A204.1 (cell line): ENCODE measurements around the gene GALNT15.

Experiments
- FAIRE-seq: peaks from 2 replicates; lab custom pipeline; 2012; peaks lifted over from hg19 to GRCh38; lab: Jason Lieb, UNC

GALNT15 gene

GRCh38 chr3:16174389-16174788 is at the start of gene GALNT15:
GALNT15 (plus strand) TSS chr3:16174680; CDS start chr3:16175152, 472 bp downstream.
- FAIRE-seq = no peak

- no peak for FAIRE-seq
Observed at GRCh38 chr3:16126634-16127033, 47.8 kb upstream of the GALNT15 start.

GRCh38 chr3:16127249-16127648 is 47.2 kb upstream of the GALNT15 start:
- FAIRE-seq = no peak

- FAIRE-seq = no peak
Observed at GRCh38 chr3:16130066-16130465, 44.4 kb upstream of the GALNT15 start.

- no peak for FAIRE-seq
Observed at GRCh38 chr3:16132190-16132589, 42.3 kb upstream of the GALNT15 start.

GRCh38 chr3:16132928-16133327 is 41.6 kb upstream of the GALNT15 start:
- no peak for FAIRE-seq

GRCh38 chr3:16134173-16134928 is 40.1 kb upstream of the GALNT15 start:
- no peak for FAIRE-seq

GRCh38 chr3:16136055-16136454 is 38.4 kb upstream of the GALNT15 start:
- no peak for FAIRE-seq

- FAIRE-seq = no peak
Observed at GRCh38 chr3:16137044-16137443, 37.4 kb upstream of the GALNT15 start.

- FAIRE-seq = no peak
Observed at GRCh38 chr3:16137977-16138376, 36.5 kb upstream of the GALNT15 start.

GRCh38 chr3:16140116-16140893 is 34.2 kb upstream of the GALNT15 start:
- no peak for FAIRE-seq

- FAIRE-seq = no peak
Observed at GRCh38 chr3:16140894-16141285, 33.6 kb upstream of the GALNT15 start.

GRCh38 chr3:16142350-16143025 is 32.0 kb upstream of the GALNT15 start:
- no peak for FAIRE-seq

- no peak for FAIRE-seq
Observed at GRCh38 chr3:16143861-16144447, 30.5 kb upstream of the GALNT15 start.

- no peak for FAIRE-seq
Observed at GRCh38 chr3:16145176-16145575, 29.3 kb upstream of the GALNT15 start.

GRCh38 chr3:16146015-16146730 is 28.3 kb upstream of the GALNT15 start:
- no peak for FAIRE-seq

GRCh38 chr3:16147220-16147994 is 27.1 kb upstream of the GALNT15 start:
- FAIRE-seq = no peak

GRCh38 chr3:16148213-16148612 is 26.3 kb upstream of the GALNT15 start:
- FAIRE-seq = no peak

GRCh38 chr3:16148783-16149182 is 25.7 kb upstream of the GALNT15 start:
- no peak for FAIRE-seq

- FAIRE-seq = no peak
Observed at GRCh38 chr3:16150285-16150684, 24.2 kb upstream of the GALNT15 start.

GRCh38 chr3:16151109-16151508 is 23.4 kb upstream of the GALNT15 start:
- FAIRE-seq = no peak
